ENCODE results near the gene ADAM8.
"Not testable (repeated sequence)": the region's sequence is repeated elsewhere in the genome, so short reads cannot be mapped to it uniquely, and the experiment has no call there.

The ADAM8 gene

DNA sequence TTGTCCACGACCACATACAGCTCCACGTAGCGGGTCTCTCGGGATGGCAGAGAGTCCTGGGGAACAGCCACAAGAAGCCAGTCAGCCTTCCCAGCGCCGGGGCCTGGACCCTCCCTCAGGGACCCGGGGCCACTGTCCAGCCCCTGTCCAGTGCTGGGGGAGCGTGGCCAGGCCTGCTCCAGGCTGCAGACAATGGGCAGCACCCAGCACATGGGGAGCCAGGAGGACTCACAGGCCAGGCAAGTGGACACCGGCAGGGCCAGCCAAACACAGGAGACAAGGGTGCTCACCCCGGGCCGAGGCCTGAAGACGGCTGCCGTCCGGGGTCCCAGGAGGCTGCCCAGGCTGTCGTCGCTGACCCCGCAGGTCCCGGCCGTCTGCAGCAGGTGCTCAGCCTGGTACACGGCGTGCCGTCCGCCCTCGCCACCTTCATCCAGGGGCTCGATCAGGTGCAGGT lies 3.7 kb downstream of the ADAM8 start:
- DNase-seq, result no peak
- in situ Hi-C loops (cut with HindIII; ENCODE audit: low pct_ligation_motif_present, low pct_unique_long_range_greater_than_20kb, low sequenced_read_pairs), result no loop called here

DNA sequence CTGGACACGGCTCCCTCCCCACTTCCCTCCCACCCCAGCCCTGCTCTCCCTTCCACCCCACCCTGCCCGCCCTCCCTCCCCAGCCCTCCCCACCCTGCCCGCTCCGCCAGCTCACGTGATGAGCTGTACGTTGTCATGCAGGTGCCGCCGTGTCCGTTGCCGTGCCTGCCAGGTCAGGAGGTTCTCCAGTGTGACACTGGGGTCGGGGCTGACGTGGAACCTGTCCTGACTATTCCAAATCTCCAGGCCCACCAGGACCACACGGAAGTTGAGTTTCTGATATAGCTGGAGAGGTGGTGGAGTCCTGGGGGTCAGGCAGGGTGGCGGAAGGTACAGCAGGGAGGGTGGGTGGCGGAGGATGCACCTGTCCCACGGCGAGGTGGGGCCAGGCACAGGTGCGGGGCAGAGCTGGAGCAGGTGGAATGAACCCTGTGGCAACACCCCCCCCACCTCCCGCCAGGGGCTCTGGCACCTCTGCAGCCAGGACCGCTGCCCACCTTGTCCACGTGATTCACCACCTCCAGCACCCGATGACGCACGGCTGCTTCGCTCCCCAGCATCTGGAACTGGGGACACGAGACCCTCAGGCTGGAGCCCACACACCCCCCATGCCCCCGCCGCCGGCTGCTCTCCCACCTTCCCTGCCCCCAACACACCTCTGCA lies 4.2 kb downstream of the ADAM8 start:
- no peak for DNase-seq
- in situ Hi-C loops (cut with HindIII; ENCODE audit: low pct_ligation_motif_present, low pct_unique_long_range_greater_than_20kb, low sequenced_read_pairs), result no loop called here

DNA sequence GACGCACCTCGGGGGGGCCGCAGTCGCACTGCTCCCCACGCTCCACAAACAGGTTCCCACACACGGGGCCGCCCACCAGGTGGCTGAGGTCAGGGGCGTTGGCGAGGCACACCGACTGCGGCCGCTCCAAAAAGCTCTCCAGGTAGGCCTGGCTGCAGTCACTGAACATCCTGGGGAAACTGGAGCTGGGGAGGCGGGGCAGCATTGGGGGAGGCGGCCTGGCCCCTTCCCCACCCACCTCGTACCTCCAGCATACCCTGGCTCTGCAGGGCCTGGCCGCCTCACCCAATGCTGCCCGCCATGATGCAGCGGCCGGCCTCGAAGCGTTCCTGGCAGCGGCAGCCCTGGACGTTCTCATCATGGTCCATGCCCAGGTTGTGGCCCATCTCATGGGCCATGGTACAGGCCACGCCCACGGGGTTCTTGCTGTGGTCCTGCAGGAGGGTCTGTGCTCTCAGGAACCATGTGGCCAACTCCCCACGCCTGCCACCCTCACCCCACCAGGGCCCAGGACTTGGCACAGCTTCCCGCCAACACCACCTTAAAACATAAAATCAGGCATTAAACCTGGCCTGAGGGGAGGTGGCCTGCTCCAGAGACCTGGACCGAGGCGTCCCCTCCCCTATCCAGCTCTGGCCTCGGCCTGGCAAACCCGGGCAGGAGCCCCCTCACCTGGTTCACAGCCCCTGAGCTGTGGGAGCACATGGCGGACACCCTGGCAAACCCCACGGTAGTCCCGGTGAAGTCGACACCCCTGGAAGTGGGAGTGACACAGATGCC lies 5.0 kb downstream of the ADAM8 start:
- in situ Hi-C loops (cut with HindIII; ENCODE audit: low pct_ligation_motif_present, low pct_unique_long_range_greater_than_20kb, low sequenced_read_pairs), result no loop called here
- no peak for DNase-seq

DNA sequence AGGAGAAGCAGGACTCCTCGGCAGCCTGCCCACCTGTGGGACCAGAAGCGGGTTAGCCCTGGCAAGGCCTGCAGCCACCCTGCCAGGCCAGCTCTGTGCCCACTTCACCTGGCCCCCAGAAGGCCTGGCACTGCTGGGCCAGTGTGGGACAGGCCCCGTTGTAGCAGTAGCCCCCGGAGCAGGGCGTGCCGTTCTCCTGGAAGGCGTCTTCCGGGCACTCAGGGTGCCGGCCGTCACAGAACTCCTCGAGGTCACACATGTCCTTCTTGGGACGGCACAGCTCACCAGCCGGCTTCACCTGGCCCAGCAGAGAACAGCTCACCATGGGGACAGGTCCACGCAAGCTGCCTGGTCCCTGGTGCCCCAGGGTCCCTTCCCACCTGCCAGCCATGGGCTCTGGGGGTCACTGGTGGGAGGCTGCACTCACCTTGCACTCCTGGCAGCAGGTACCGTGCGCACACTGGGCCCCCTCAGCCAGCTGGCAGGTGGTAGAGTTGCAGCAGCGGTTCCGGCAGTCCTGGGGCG lies 5.8 kb downstream of the ADAM8 start:
- in situ Hi-C loops (cut with HindIII; ENCODE audit: low pct_ligation_motif_present, low pct_unique_long_range_greater_than_20kb, low sequenced_read_pairs), result no loop called here
- DNase-seq, result no peak

DNA sequence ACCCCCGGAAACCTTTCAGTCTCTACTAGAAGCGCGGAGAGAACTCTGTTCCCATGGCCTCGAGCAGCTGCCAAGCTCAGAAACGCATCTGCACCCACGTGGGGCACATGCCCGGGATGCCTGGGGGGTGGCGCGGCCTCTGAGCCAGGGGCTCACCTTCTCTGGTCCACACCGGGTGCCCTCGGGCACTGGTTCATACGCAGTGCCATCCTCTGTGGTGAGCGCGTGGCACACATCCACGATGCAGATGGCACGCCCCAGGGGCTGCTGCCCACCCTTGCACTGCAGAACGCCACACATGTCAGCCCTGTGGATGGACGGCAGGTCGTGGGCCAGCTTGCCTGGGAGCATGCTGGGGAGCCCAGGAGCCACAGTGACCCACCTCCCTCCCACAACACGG lies 6.5 kb downstream of the ADAM8 start:
- in situ Hi-C loops (cut with HindIII; ENCODE audit: low pct_ligation_motif_present, low pct_unique_long_range_greater_than_20kb, low sequenced_read_pairs), result no loop called here

DNA sequence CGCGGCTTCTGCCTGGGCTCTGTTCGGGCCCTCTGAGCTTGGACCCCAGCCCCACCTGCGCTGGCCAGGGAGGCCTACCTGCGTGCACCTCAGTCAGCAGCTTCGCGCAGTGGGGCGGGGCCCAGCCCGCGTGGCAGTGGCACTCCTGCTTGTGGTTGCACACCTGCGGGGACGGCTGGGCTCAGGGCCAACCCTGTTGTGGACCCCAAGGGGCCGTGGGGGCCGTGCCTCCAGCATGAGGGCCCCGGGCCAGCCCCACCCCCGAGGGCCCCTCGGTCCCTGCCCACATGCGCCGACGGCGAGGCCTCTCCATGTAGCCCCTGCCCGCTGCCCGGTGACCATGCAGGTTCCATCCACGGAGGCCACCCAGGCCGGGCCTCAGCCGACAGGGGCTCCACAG lies 7.3 kb downstream of the ADAM8 start:
- DNase-seq, result no peak
- in situ Hi-C loops (cut with HindIII; ENCODE audit: low pct_ligation_motif_present, low pct_unique_long_range_greater_than_20kb, low sequenced_read_pairs), result no loop called here

More for the DNA sequence above, 6.5 kb downstream of the ADAM8 start:
- no peak for DNase-seq

DNA sequence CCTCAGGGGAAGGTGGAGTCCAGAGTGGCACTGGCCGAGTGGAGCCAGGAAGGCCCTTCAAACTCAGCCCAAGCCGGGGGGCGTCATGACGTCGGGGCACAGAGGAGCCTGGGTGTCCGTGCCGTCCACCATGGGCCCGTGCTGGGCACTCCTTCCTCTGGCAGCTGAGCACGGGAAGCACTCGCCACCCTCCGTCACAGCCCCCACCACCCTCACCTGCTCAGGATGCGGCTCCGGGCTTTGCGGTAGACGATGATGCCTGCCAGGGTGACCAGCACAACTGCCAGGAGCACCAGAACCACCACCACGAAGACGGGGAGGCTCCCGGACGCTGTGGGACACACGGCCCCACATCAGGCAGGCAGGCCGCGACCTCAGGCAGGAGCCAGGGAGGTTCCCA lies 8.1 kb downstream of the ADAM8 start:
- DNase-seq, result no peak
- in situ Hi-C loops (cut with HindIII; ENCODE audit: low pct_ligation_motif_present, low pct_unique_long_range_greater_than_20kb, low sequenced_read_pairs), result no loop called here

DNA sequence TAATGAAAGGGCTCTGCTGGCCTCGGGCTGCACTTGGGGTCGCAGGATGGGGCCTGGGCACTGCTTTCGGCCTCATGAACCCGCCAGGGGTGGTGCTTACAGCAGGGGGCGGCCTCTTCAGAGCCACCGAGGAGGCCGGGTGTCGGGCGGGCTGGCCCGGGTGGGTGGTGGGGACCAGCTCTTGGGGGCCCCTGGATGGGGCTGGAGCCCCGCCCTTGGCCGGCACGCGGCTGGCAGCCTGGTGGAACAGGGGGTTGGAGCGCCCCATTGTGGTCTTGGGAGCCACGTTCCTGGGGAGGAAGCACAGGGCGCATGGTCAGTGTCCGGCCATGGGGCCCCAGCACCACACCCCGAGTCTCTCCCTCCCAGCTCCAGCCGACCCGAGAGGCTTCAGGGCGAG lies 8.8 kb downstream of the ADAM8 start:
- in situ Hi-C loops (cut with HindIII; ENCODE audit: low pct_ligation_motif_present, low pct_unique_long_range_greater_than_20kb, low sequenced_read_pairs), result no loop called here
- DNase-seq, result no peak

DNA sequence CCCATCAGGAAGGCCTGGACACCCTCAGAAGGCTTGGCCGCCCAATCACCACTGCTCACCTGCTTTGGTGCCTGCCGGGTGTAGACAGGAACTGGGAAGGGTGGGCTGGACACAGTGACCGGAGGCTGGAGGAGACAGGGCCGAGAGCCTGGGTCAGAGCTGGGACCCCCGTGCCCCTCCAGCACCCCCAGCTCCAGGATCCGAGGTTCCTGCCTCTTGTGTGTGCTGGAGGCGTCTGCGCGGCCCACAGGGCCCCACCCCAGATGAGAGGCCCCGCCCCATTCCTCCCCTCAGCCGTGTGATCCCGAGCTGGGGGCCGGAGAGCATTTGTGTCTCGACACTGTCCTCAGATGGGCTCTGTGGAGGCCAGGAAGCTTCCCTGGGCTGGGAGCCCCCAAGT lies 9.4 kb downstream of the ADAM8 start:
- in situ Hi-C loops (cut with HindIII; ENCODE audit: low pct_ligation_motif_present, low pct_unique_long_range_greater_than_20kb, low sequenced_read_pairs), result no loop called here
- no peak for DNase-seq

DNA sequence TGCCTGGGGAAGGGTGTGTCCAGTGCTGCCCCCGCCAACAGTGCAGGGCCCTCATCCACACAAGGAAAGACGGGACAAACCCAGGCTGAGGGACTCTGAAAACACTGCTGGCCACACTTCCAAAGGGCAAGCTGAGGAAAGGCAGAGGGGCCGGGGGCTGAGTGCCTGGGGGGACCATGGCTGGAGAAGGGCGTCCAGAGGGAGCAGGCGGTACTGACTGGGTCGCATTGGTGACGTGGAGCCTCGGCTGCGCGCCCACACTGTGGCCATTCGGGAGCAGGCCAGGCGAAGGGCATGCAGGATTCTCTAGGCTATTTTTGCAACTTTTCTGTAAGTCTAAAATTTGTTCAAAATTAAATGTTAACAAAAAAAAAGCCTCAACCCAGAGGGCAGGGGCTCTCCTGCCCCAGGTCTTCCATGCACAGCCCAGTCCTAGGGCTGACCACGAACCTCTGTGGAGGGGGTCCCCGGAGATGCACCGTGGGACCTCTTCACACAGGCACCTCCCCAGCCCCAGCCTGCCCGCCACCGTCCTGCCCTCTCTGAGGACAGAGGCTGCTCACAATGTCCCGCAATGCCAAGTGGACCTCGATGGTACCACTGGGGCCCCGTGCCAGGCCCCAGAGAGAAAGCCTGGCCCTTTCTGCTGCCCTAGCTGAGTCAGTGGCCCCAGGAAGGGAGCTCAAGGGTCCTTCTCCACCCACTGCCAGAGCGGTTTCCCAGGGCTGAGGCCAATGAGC lies 10.4 kb downstream of the ADAM8 start:
- DNase-seq, result no peak
- in situ Hi-C loops (cut with HindIII; ENCODE audit: low pct_ligation_motif_present, low pct_unique_long_range_greater_than_20kb, low sequenced_read_pairs), result no loop called here

DNA sequence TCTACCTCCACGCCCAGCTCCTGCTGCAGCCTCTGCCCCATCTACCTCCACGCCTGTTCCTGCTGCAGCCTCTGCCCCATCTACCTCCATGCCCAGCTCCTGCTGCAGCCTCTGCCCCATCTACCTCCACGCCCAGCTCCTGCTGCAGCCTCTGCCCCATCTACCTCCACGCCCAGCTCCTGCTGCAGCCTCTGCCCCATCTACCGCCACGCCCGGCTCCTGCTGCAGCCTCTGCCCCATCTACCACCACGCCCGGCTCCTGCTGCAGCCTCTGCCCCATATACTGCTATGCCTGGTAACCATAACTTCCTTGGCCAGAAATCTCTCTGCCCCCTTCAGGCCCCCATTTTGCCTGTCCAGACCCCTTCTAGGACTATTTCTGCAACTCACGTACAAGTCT lies 11.6 kb downstream of the ADAM8 start:
- in situ Hi-C loops (cut with HindIII; ENCODE audit: low pct_ligation_motif_present, low pct_unique_long_range_greater_than_20kb, low sequenced_read_pairs); DNase-seq: not testable (repeated sequence)

DNA sequence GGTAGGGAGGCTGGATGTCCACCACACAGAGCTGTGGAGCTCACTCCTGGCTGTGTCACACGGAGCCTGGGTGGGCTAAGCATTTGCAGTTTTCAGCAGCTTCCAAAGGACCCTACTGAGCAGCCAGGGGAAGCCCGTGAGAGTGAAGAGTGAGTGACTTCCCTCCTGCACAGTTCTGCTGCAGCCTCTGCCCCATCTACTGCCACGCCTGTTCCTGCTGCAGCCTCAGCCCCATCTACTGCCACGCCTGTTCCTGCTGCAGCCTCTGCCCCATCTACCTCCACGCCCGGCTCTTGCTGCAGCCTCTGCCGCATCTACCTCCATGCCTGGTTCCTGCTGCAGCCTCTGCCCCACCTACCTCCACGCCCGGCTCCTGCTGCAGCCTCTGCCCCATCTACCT lies 12.2 kb downstream of the ADAM8 start:
- DNase-seq, result no peak
- in situ Hi-C loops (cut with HindIII; ENCODE audit: low pct_ligation_motif_present, low pct_unique_long_range_greater_than_20kb, low sequenced_read_pairs), result no loop called here

DNA sequence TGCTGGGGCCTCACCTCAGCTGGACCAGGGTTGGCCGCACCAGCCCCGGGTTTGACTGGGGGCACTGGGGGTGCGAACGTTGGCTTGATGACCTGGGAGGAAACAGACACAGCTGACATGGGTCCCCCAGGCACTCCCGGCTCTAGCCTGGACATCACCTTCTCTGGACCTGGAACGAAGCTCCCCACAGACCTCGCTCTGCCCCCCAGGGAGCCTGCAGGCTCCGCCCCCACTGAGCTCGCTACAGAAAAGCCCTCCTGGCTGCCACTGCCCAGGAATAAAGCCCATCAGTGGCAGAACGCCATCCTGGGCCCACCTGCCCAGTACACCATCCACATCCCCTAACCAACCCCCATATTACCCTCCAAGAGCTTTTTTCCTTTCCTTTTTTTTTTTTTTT lies 13.0 kb downstream of the ADAM8 start:
- DNase-seq, result no peak
- in situ Hi-C loops (cut with HindIII; ENCODE audit: low pct_ligation_motif_present, low pct_unique_long_range_greater_than_20kb, low sequenced_read_pairs), result no loop called here

DNA sequence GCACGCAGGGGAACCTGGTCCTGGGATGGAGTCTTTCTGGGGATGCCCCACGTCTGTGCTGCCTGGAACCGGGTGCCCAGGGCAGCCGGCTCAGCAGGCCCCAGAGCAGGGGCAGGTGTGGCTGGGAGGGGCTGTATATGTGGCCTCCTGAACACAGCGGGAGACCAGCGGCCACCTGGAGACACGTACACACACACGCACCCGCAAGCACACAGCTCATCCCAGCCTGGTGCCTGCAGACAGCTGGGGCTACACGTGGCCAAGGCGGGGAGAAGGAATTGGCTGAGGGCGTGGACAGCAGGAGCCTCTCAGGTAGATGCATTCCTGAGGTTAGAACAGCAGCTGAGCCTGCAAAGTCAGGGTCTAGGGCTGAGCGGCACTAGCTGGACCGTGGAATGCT lies 14.0 kb downstream of the ADAM8 start:
- in situ Hi-C loops (cut with HindIII; ENCODE audit: low pct_ligation_motif_present, low pct_unique_long_range_greater_than_20kb, low sequenced_read_pairs), result no loop called here
- no peak for DNase-seq

DNA sequence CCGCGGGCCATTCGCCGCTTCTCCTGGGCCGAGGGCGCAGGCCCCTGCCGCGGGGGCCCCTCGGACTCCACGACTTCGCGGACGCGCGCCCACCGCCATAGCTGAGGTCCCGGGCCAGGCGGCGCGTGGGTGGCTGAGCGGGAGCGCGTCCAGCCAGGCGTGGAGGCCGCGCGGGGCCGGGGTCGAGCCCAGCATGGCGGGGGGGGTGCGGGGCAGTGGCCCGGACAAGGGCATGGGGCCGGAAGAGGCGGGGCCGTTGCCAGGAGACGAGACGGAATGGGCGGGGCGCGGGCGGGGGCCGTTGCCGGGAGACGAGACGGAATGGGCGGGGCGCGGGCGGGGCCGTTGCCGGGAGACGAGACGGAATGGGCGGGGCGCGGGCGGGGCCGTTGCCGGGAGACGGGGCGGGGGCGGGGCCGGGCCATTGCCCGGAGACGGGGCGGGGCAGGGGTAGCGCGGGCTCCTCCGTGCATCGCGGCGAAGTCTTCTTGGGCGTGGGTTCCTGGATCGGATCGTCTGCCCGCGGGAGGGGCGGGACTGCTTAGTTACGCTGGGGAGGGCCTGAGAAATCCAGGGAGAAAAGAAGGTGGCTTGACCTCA lies 14.8 kb downstream of the ADAM8 start:
- peak; percentile 74 for DNase-seq
- in situ Hi-C loops (cut with HindIII; ENCODE audit: low pct_ligation_motif_present, low pct_unique_long_range_greater_than_20kb, low sequenced_read_pairs), result no loop called here

DNA sequence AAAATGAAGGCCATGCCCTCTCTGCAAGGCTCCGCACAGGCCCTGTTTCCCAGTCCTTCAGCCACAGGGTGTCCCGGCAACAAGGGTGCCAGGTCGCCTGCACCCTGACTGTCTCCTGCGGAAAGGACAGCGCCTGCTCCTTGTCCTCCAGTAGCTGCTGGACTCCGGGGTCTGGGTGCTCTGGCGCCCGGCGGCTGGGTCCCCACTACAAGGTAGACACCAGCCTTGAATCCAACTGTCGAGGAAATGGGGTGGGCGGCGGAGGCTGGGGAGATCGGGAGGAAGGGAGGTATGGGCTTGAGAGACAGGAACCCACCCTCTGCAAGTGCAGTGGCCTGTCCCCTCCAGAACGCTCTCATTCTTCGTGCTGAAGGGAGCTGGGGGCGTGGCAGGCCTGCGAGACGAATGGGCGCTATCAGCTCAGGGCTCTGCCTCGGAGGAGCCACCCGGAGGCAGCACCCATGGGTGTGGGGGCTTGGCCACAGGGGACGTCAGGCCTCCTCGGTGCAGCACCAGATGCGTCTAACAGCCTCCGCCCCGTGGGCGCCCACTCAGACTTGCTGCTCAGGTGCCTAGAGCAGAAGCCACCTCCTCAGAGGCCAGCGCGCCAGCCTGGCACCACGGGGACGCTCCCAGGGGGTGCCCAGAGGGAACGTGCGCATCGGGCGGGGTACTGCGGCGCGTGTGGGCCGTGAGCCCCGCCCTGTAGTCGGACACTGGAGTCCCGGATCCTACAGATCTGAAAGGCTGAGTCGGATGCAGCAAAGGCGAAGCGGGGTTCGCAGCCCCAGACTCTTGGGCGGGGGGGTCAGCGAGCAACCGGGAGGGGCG lies 15.6 kb downstream of the ADAM8 start:
- in situ Hi-C loops (cut with HindIII; ENCODE audit: low pct_ligation_motif_present, low pct_unique_long_range_greater_than_20kb, low sequenced_read_pairs), result no loop called here
- DNase-seq, result peak; percentile 65

DNA sequence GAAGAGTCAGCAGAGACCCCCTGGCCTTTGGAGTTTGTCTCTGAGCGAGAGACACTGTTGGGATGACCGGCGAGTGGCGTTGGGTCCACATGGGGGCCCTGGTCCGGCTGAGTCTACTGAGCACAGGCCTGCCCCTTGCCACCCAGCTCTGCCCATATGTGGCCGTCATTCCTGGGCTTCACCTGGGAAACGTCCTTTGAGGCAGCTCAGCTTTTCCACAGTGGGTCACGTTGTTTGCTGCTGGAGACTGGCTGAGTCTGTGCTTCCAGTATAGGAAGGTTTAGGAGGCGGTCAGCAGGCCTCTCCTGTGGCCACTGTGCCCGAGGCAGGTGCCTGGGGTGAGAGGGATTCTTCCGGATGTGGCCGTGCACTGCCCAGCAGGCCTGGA lies 17.1 kb downstream of the ADAM8 start:
- in situ Hi-C loops (cut with HindIII; ENCODE audit: low pct_ligation_motif_present, low pct_unique_long_range_greater_than_20kb, low sequenced_read_pairs), result no loop called here
- no peak for DNase-seq
